IMR-90 (cell line): Measurements from ENCODE around the gene RSU1. TPM values are rescaled to one million over a fixed set of nuclear protein-coding genes. Genes with fewer than 3 reads are reported as not detected.

Experiments
- ATAC-seq: fragments of 200-7000 bp; cut with Tn5 transposase; 2 replicates; pipeline ENCODE4 v1.9.1; 2020; ENCODE audit warnings: low read depth, mild to moderate bottlenecking, moderate library complexity
- BruUV-seq: library from RNA; stranded (reverse); fragments of 400-500 nt; replicated peaks from 2 replicates; lab custom pipeline; 2021; lab: Mats Ljungman, UMichigan
- CTCF ChIA-PET: fragments of 300-600 bp; formaldehyde crosslinking; extraction: SDS; loops from one replicate; lab custom pipeline; 2021; ENCODE audit warnings: antibody characterized with exemption; lab: Yijun Ruan, JAX
- POLR2A ChIA-PET: fragments of 300-600 bp; sonication (Branson Sonifier 250); formaldehyde crosslinking; loops from one replicate; lab custom pipeline; 2022; ENCODE audit warnings: antibody characterized with exemption; ENCODE audit not compliant: unreplicated experiment; lab: Charles Lee
- DNase-seq: peaks from one replicate; pipeline ENCODE4 v3.0.0; 2013
- H2AFZ ChIP-seq: replicated peaks from 2 replicates; pipeline ENCODE3; 2013; ENCODE audit warnings: low read length, mild to moderate bottlenecking; ENCODE audit not compliant: poor library complexity
- H2AK5ac ChIP-seq: 2 replicates; pipeline ENCODE4 v1.6.1; 2013; ENCODE audit warnings: low read depth, low read length, inconsistent platforms
- H2AK9ac ChIP-seq: replicated peaks from 2 replicates; pipeline ENCODE3; 2013; ENCODE audit warnings: mild to moderate bottlenecking, low read depth, low read length, moderate library complexity; ENCODE audit not compliant: poor library complexity
- H2BK120ac ChIP-seq: 2 replicates; pipeline ENCODE4 v1.6.1; 2013; ENCODE audit warnings: low read depth, low read length, inconsistent platforms
- H2BK15ac ChIP-seq: 3 replicates; pipeline ENCODE4 v1.6.1; 2013; ENCODE audit warnings: low read depth, low read length, inconsistent platforms
- H2BK20ac ChIP-seq: 2 replicates; pipeline ENCODE4 v1.6.1; 2013; ENCODE audit warnings: low read depth, mild to moderate bottlenecking, inconsistent platforms, low read length, moderate library complexity
- H2BK5ac ChIP-seq: 2 replicates; pipeline ENCODE4 v1.6.1; 2013; ENCODE audit warnings: mild to moderate bottlenecking, low read depth, low read length, inconsistent platforms; ENCODE audit not compliant: poor library complexity, severe bottlenecking
- H3K14ac ChIP-seq: replicated peaks from 2 replicates; pipeline ENCODE4 v1.6.1; 2013; ENCODE audit warnings: low read depth, low read length, inconsistent platforms
- H3K18ac ChIP-seq: 2 replicates; pipeline ENCODE4 v1.6.1; 2013; ENCODE audit warnings: low read depth, low read length, control low read depth
- H3K23ac ChIP-seq: 2 replicates; pipeline ENCODE4 v1.6.1; 2013; ENCODE audit warnings: low read depth, low read length, inconsistent platforms
- H3K27ac ChIP-seq: 2 replicates; pipeline ENCODE4 v1.5.1; 2013; ENCODE audit warnings: mild to moderate bottlenecking, control low read depth, low read length; ENCODE audit not compliant: insufficient read depth
- H3K27me3 ChIP-seq: 2 replicates; pipeline ENCODE4 v1.6.1; 2013; ENCODE audit warnings: low read length; ENCODE audit not compliant: control insufficient read depth, insufficient read depth
- H3K36me3 ChIP-seq: 2 replicates; pipeline ENCODE4 v1.6.1; 2013; ENCODE audit warnings: low read length, mixed read lengths; ENCODE audit not compliant: control insufficient read depth, insufficient read depth
- H3K4ac ChIP-seq: 2 replicates; pipeline ENCODE4 v1.6.1; 2013; ENCODE audit warnings: low read depth, low read length, inconsistent platforms
- H3K4me1 ChIP-seq: 2 replicates; pipeline ENCODE4 v1.6.1; 2013; ENCODE audit warnings: low read length, mixed read lengths; ENCODE audit not compliant: control insufficient read depth, insufficient read depth
- H3K4me2 ChIP-seq: 2 replicates; pipeline ENCODE4 v1.6.1; 2013; ENCODE audit warnings: low read depth, mild to moderate bottlenecking, control low read depth, low read length, moderate library complexity
- H3K4me3 ChIP-seq: 2 replicates; pipeline ENCODE4 v1.5.1; 2013; ENCODE audit warnings: low read depth, mild to moderate bottlenecking, control low read depth, low read length, moderate library complexity; ENCODE audit not compliant: insufficient read depth
- H3K56ac ChIP-seq: 2 replicates; pipeline ENCODE4 v1.6.1; 2013; ENCODE audit warnings: low read length, inconsistent platforms; ENCODE audit not compliant: insufficient read depth; ENCODE audit errors: extremely low read depth
- H3K79me1 ChIP-seq, 2 experiments: 2 replicates each; pipeline ENCODE4 v1.6.1; 2013; ENCODE audit warnings: low read length in 2 of 2, inconsistent platforms in 1 of 2, low read depth in 1 of 2
- H3K9ac ChIP-seq: 2 replicates; pipeline ENCODE4 v1.6.1; 2013; ENCODE audit warnings: low read depth, low read length, control low read depth
- H3K9me1 ChIP-seq: 2 replicates; pipeline ENCODE4 v1.6.1; 2013; ENCODE audit warnings: low read length, inconsistent platforms; ENCODE audit not compliant: insufficient read depth
- H3K9me3 ChIP-seq: 2 replicates; pipeline ENCODE4 v1.6.1; 2013; ENCODE audit warnings: low read length; ENCODE audit not compliant: control insufficient read depth, insufficient read depth
- H4K20me1 ChIP-seq: 2 replicates; pipeline ENCODE4 v1.6.1; 2013; ENCODE audit warnings: low read length, inconsistent platforms; ENCODE audit not compliant: insufficient read depth
- H4K5ac ChIP-seq: 2 replicates; pipeline ENCODE4 v1.6.1; 2013; ENCODE audit warnings: mild to moderate bottlenecking, low read depth, low read length, control low read depth
- H4K8ac ChIP-seq, 2 experiments: 2 replicates each; pipeline ENCODE4 v1.6.1; 2013; ENCODE audit warnings: low read depth in 2 of 2, low read length in 2 of 2, control low read depth in 1 of 2, inconsistent platforms in 1 of 2
- H4K91ac ChIP-seq: 2 replicates; pipeline ENCODE4 v1.6.1; 2013; ENCODE audit warnings: low read depth, low read length, inconsistent platforms; ENCODE audit not compliant: insufficient read depth
- BHLHE40 ChIP-seq: fragments of 150-350 bp; IDR thresholded peaks from 2 replicates; pipeline ENCODE4 v1.6.1; 2016; ENCODE audit warnings: mild to moderate bottlenecking, low read depth, low read length
- CEBPB ChIP-seq: IDR thresholded peaks from 2 replicates; pipeline ENCODE4 v1.6.1; 2012; ENCODE audit warnings: low read depth, low read length, improper control_type of control experiment
- CHD1 ChIP-seq: IDR thresholded peaks from 2 replicates; pipeline ENCODE4 v1.6.1; 2012; ENCODE audit warnings: low read depth, low read length, improper control_type of control experiment
- FOS ChIP-seq: fragments of 150-350 bp; IDR thresholded peaks from 2 replicates; pipeline ENCODE4 v1.6.1; 2016; ENCODE audit warnings: low read depth, low read length
- MAFK ChIP-seq: IDR thresholded peaks from 2 replicates; pipeline ENCODE4 v1.6.1; 2012; ENCODE audit warnings: low read depth, low read length, improper control_type of control experiment
- MAZ ChIP-seq: IDR thresholded peaks from 2 replicates; pipeline ENCODE4 v1.6.1; 2012; ENCODE audit warnings: low read depth, mild to moderate bottlenecking, low read length, improper control_type of control experiment, moderate library complexity, borderline replicate concordance
- MXI1 ChIP-seq: IDR thresholded peaks from 2 replicates; pipeline ENCODE4 v1.6.1; 2012; ENCODE audit warnings: low read depth, mild to moderate bottlenecking, low read length, moderate library complexity, borderline replicate concordance
- NFE2L2 ChIP-seq: fragments of 150-350 bp; IDR thresholded peaks from 2 replicates; pipeline ENCODE4 v1.6.1; 2016; ENCODE audit warnings: low read depth, mild to moderate bottlenecking, low read length
- POLR2A ChIP-seq: IDR thresholded peaks from 2 replicates; pipeline ENCODE4 v1.6.1; 2012; ENCODE audit warnings: mild to moderate bottlenecking, low read depth, low read length
- RAD21 ChIP-seq: IDR thresholded peaks from 2 replicates; pipeline ENCODE4 v1.6.1; 2012; ENCODE audit warnings: low read length, improper control_type of control experiment
- RCOR1 ChIP-seq: IDR thresholded peaks from 2 replicates; pipeline ENCODE4 v1.6.1; 2012; ENCODE audit warnings: mild to moderate bottlenecking, low read length, improper control_type of control experiment; ENCODE audit not compliant: insufficient replicate concordance
- RFX5 ChIP-seq: IDR thresholded peaks from 2 replicates; pipeline ENCODE4 v1.8.0; 2012; ENCODE audit warnings: low read depth, mild to moderate bottlenecking, low read length, moderate library complexity
- SMC3 ChIP-seq: fragments of 150-350 bp; IDR thresholded peaks from 2 replicates; pipeline ENCODE4 v1.6.1; 2016; ENCODE audit warnings: low read depth, mild to moderate bottlenecking, antibody characterized with exemption, low read length, moderate library complexity
- WGBS, 2 experiments: methylation state at CpG; one replicate each; pipeline versions ENCODE4 v1.1.5 to v1.1.7; 2013; ENCODE audit warnings: missing lambda C conversion rate in 2 of 2; ENCODE audit not compliant: insufficient read length in 1 of 2; ENCODE audit errors: extremely low coverage in 2 of 2; 5-methylcytosine and 5-hydroxymethylcytosine counted together
- dilution Hi-C: fragments of 300-500 bp; cut with HindIII; formaldehyde crosslinking; loops from one replicate; pipeline ENCODE4 v1.14.3; 2018; ENCODE audit warnings: low sequenced_read_pairs; ENCODE audit not compliant: unreplicated experiment
- in situ Hi-C: fragments of 300-500 bp; cut with MboI; formaldehyde crosslinking; loops from 3 replicates; pipeline ENCODE4 v1.14.3; 2019; ENCODE audit warnings: low sequenced_read_pairs, inconsistent platforms, mixed read lengths
- intact Hi-C: fragments of 100-400 bp; cut with micrococcal nuclease; formaldehyde crosslinking; loops from 2 replicates; pipeline ENCODE4 v1.10.0; 2022
- polyA plus RNA-seq, 3 experiments: library from polyadenylated mRNA; depleted of rRNA; stranded (reverse); fragments of >200 nt; gene quantifications; 2 replicates each; pipeline ENCODE4 v1.2.3, GENCODE V29; 2012; ENCODE audit warnings: low replicate concordance in 1 of 3
- total RNA-seq: library from RNA; depleted of rRNA; stranded (reverse); fragments of >200 nt; gene quantifications from 2 replicates; pipeline ENCODE4 v1.2.3, GENCODE V29; 2012
- TF ChIP-seq, protein P1 (sequence below): conservative IDR thresholded peaks from 2 replicates; pipeline ENCODE4 v1.5.1; 2012; ENCODE audit warnings: mild to moderate bottlenecking, low read depth, low read length, improper control_type of control experiment
- TF ChIP-seq, protein P2 (sequence below): fragments of 150-350 bp; IDR thresholded peaks from 2 replicates; pipeline ENCODE4 v1.6.1; 2017; ENCODE audit warnings: mild to moderate bottlenecking, antibody characterized with exemption, low read length, low read depth
- TF ChIP-seq, protein P3 (sequence below): fragments of 150-350 bp; IDR thresholded peaks from 2 replicates; pipeline ENCODE4 v1.6.1; 2016; ENCODE audit warnings: low read depth, mild to moderate bottlenecking, low read length, moderate library complexity, borderline replicate concordance

Gene RSU1
- total and polyA plus RNA-seq, 2 of the 4 experiments (the other 2 are of a cell fraction) = 134 to 148 TPM

DNA sequence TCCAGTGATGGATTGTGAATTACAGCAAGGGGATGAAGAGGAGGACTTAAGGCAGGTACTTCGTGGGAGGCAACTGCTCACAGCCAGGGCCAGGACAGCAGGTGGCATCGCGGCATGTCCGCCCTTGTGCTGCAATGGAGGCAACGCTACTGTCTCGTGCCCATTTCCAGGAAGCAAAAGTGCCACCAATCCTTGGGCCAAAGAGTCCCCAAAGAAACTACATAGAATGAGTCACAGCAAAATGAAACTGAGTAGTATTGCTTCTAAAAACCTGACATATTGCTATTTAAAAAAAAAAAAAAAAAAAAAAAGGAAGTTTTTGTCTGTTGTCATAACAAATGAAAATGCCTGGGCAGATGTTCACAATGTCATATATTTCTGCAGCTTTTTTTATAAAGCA, 46.6 kb downstream of the RSU1 start:
- no peak overlapping the region for H2AFZ ChIP-seq
- no peaks in the 10 kb centered on the region for H3K9me3 ChIP-seq
- peaks cover 21 to 53% of the 10 kb centered on the region in 2 experiments for H3K79me1 ChIP-seq
- H2BK15ac ChIP-seq = no peak overlapping the region
- no peaks in the 10 kb centered on the region for H3K27me3 ChIP-seq
- H3K18ac ChIP-seq = no peak overlapping the region
- intact Hi-C loops (no loop called here), in situ Hi-C loops (no loop called here), dilution Hi-C loops (no loop called here)
- DNase-seq (no peak), ATAC-seq (no peak)
- no peak overlapping the region for H2BK5ac ChIP-seq
- H2BK120ac ChIP-seq = no peak overlapping the region
- H3K4ac ChIP-seq = no peak overlapping the region
- H3K56ac ChIP-seq = no peak overlapping the region
- no peak overlapping the region for H2AK9ac ChIP-seq
- H3K9ac ChIP-seq = no peak overlapping the region
- no TSS peak for BruUV-seq
- no peak overlapping the region for H2BK20ac ChIP-seq
- no peak overlapping the region for H3K27ac ChIP-seq
- H3K23ac ChIP-seq = no peak overlapping the region
- H3K4me1 ChIP-seq = no peaks in the 10 kb centered on the region
- H4K20me1 ChIP-seq = peaks cover 14% of the 10 kb centered on the region
- H3K4me3 ChIP-seq = no peak overlapping the region
- no peak overlapping the region for H4K91ac ChIP-seq
- no peak overlapping the region for H4K8ac ChIP-seq
- H4K5ac ChIP-seq = no peak overlapping the region
- WGBS, 2 experiments = 89% methylated on average over 5 of the region's 6 CpGs; no CpG with 5 or more reads in 1 of the 2 experiments
- H3K4me2 ChIP-seq = no peak overlapping the region
- H3K9me1 ChIP-seq = peaks cover 10% of the 10 kb centered on the region; the same call in 1 of the 2 replicates
- POLR2A ChIA-PET = no interaction called here
- H3K14ac ChIP-seq = no peak overlapping the region
- TF ChIP-seq CEBPB = no peak
- no peak for TF ChIP-seq MAFK
- TF ChIP-seq, protein P1, sequence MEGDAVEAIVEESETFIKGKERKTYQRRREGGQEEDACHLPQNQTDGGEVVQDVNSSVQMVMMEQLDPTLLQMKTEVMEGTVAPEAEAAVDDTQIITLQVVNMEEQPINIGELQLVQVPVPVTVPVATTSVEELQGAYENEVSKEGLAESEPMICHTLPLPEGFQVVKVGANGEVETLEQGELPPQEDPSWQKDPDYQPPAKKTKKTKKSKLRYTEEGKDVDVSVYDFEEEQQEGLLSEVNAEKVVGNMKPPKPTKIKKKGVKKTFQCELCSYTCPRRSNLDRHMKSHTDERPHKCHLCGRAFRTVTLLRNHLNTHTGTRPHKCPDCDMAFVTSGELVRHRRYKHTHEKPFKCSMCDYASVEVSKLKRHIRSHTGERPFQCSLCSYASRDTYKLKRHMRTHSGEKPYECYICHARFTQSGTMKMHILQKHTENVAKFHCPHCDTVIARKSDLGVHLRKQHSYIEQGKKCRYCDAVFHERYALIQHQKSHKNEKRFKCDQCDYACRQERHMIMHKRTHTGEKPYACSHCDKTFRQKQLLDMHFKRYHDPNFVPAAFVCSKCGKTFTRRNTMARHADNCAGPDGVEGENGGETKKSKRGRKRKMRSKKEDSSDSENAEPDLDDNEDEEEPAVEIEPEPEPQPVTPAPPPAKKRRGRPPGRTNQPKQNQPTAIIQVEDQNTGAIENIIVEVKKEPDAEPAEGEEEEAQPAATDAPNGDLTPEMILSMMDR = no peak
- TF ChIP-seq, protein P2, sequence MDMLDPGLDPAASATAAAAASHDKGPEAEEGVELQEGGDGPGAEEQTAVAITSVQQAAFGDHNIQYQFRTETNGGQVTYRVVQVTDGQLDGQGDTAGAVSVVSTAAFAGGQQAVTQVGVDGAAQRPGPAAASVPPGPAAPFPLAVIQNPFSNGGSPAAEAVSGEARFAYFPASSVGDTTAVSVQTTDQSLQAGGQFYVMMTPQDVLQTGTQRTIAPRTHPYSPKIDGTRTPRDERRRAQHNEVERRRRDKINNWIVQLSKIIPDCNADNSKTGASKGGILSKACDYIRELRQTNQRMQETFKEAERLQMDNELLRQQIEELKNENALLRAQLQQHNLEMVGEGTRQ = no peak
- no peak for TF ChIP-seq RCOR1
- no peak for TF ChIP-seq NFE2L2
- no peak for TF ChIP-seq POLR2A
- TF ChIP-seq FOS = no peak
- no peak for TF ChIP-seq RFX5
- TF ChIP-seq, protein P3, sequence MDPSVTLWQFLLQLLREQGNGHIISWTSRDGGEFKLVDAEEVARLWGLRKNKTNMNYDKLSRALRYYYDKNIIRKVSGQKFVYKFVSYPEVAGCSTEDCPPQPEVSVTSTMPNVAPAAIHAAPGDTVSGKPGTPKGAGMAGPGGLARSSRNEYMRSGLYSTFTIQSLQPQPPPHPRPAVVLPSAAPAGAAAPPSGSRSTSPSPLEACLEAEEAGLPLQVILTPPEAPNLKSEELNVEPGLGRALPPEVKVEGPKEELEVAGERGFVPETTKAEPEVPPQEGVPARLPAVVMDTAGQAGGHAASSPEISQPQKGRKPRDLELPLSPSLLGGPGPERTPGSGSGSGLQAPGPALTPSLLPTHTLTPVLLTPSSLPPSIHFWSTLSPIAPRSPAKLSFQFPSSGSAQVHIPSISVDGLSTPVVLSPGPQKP = no peak
- no peak for TF ChIP-seq MAZ
- TF ChIP-seq CHD1 = no peak
- no peak for TF ChIP-seq SMC3
- TF ChIP-seq MXI1 = no peak
- TF ChIP-seq RAD21 = no peak
- TF ChIP-seq BHLHE40 = no peak
- H2AK5ac ChIP-seq = no peak overlapping the region
- H3K36me3 ChIP-seq = no peaks in the 10 kb centered on the region
- CTCF ChIA-PET = interaction anchor here (0.6 to 0.7 kb wide), 2 partner anchors 872 to 886 kb away, joined by 3 read pairs; no protein-coding TSS in a partner anchor
